ENCODE measurements around the gene KCNG2. TPM values are rescaled to one million over a fixed set of nuclear protein-coding genes. Genes with fewer than 3 reads are reported as not detected.

The KCNG2 gene
- total RNA-seq, 6 experiments from 2014 or later, result not detected

GRCh38 chr18:79788734-79789085 is 9.0 kb upstream of the KCNG2 start:
- no peak for TF ChIP-seq POLR2A (IDR thresholded peaks at IDR 0.05)
- TF ChIP-seq CTCF (IDR thresholded peaks at IDR 0.05), result no peak
- Histone ChIP-seq H3K27ac (no peak overlapping the region), H3K27me3 (peaks cover 0 to 3% of the 10 kb centered on the region in 2 donors), H3K4me3 (no peak overlapping the region), H3K4me1 (peaks cover 0 to 7% (median 0%) of the 10 kb centered on the region in 4 donors), H3K9me3 (no peaks in the 10 kb centered on the region), H3K36me3 (no peaks in the 10 kb centered on the region)
- intact Hi-C loops (cut with DNase I), result no loop called here
- WGBS (ENCODE audit: insufficient coverage, low coverage, low lambda C conversion rate, missing lambda C conversion rate), result 21% methylated on average over 5 of the region's 27 CpGs
- ATAC-seq (no peak), DNase-seq (peak in 1 of 3 donors; percentile 49)

GRCh38 chr18:79789091-79789891 is 8.4 kb upstream of the KCNG2 start:
- Histone ChIP-seq H3K4me1 (peaks cover 0 to 7% (median 0%) of the 10 kb centered on the region in 4 donors), H3K27ac (no peak overlapping the region), H3K27me3 (peaks cover 0 to 3% of the 10 kb centered on the region in 2 donors), H3K36me3 (no peaks in the 10 kb centered on the region), H3K4me3 (no peak overlapping the region), H3K9me3 (no peaks in the 10 kb centered on the region)
- intact Hi-C loops (cut with DNase I), result no loop called here
- ATAC-seq, result no peak
- WGBS (ENCODE audit: insufficient coverage, low coverage, low lambda C conversion rate, missing lambda C conversion rate), result 87% methylated on average over 12 of the region's 54 CpGs
- DNase-seq, result peak in 1 of 3 donors; percentile 49
- TF ChIP-seq POLR2A (IDR thresholded peaks at IDR 0.05) (no peak), CTCF (IDR thresholded peaks at IDR 0.05) (no peak)

- WGBS (ENCODE audit: insufficient coverage, low coverage, low lambda C conversion rate, missing lambda C conversion rate), result 43% methylated on average over 18 of the region's 46 CpGs
- Histone ChIP-seq H3K27me3 (peaks cover 0 to 3% of the 10 kb centered on the region in 2 donors), H3K36me3 (no peaks in the 10 kb centered on the region), H3K27ac (no peak overlapping the region), H3K4me3 (no peak overlapping the region), H3K9me3 (no peaks in the 10 kb centered on the region), H3K4me1 (peaks cover 0 to 7% (median 0%) of the 10 kb centered on the region in 4 donors)
- TF ChIP-seq CTCF (IDR thresholded peaks at IDR 0.05) (no peak), POLR2A (IDR thresholded peaks at IDR 0.05) (no peak)
- ATAC-seq, result no peak
- DNase-seq, result peak in 1 of 3 donors; percentile 49
- intact Hi-C loops (cut with DNase I), result no loop called here
Measured at GRCh38 chr18:79789901-79790890, 7.5 kb upstream of the KCNG2 start.

GRCh38 chr18:79790996-79791972 is 6.5 kb upstream of the KCNG2 start:
- TF ChIP-seq POLR2A (IDR thresholded peaks at IDR 0.05) (no peak), CTCF (IDR thresholded peaks at IDR 0.05) (no peak)
- WGBS (ENCODE audit: insufficient coverage, low coverage, low lambda C conversion rate, missing lambda C conversion rate), result 8% methylated on average over 20 of the region's 21 CpGs
- DNase-seq (peak in 1 of 3 donors; percentile 61), ATAC-seq (peak; percentile 63 to 81 (median 72))
- Histone ChIP-seq H3K4me1 (peaks cover 0 to 7% (median 0%) of the 10 kb centered on the region in 4 donors), H3K4me3 (no peak overlapping the region), H3K27ac (no peak overlapping the region), H3K27me3 (no peaks in the 10 kb centered on the region), H3K9me3 (no peaks in the 10 kb centered on the region), H3K36me3 (no peaks in the 10 kb centered on the region)
- intact Hi-C loops (cut with DNase I), result no loop called here
